CD14-positive monocyte (primary cell): Measurements from ENCODE around the gene POMC. TPM values are rescaled to one million over a fixed set of nuclear protein-coding genes. Genes with fewer than 3 reads are reported as not detected.

ENCODE experiments used
- DNase-seq, 3 donors: peaks; one replicate each; pipeline ENCODE4 v3.0.0-alpha.2; 2011 to 2022
- H2AFZ ChIP-seq: 2 replicates; pipeline ENCODE4 v1.6.0; 2012; ENCODE audit warnings: mild to moderate bottlenecking, low read depth, low read length, inconsistent platforms; ENCODE audit not compliant: insufficient read depth, poor library complexity, severe bottlenecking
- H3K27ac ChIP-seq, 2 donors: 1 replicate in 1 of 2; 2 replicates in 1 of 2; pipeline ENCODE4 v1.5.1; 2012 to 2013; ENCODE audit warnings: low read length in 2 of 2, control low read depth in 1 of 2, inconsistent platforms in 1 of 2, low read depth in 1 of 2, mild to moderate bottlenecking in 1 of 2
- H3K27me3 ChIP-seq, 2 donors: one replicate each; pipeline versions ENCODE4 v1.6.0 to v1.6.1; 2011 to 2013; ENCODE audit warnings: low read length in 2 of 2; ENCODE audit not compliant: control insufficient read depth in 2 of 2, insufficient read depth in 2 of 2
- H3K36me3 ChIP-seq, 2 donors: replicated peaks in 1 of 2; 1 replicate in 1 of 2; 2 replicates in 1 of 2; pipeline versions ENCODE4 v1.5.1 to v1.6.1; 2012 to 2013; ENCODE audit warnings: low read length in 2 of 2, control low read depth in 1 of 2, inconsistent platforms in 1 of 2, mild to moderate bottlenecking in 1 of 2; ENCODE audit not compliant: insufficient read depth in 2 of 2, control insufficient read depth in 1 of 2
- H3K4me1 ChIP-seq, 2 donors: 1 replicate in 1 of 2; 2 replicates in 1 of 2; pipeline versions ENCODE4 v1.5.1 to v1.6.1; 2012 to 2013; ENCODE audit warnings: low read length in 2 of 2, control low read depth in 1 of 2, inconsistent platforms in 1 of 2, mild to moderate bottlenecking in 1 of 2, moderate library complexity in 1 of 2; ENCODE audit not compliant: insufficient read depth in 2 of 2, control insufficient read depth in 1 of 2
- H3K4me2 ChIP-seq: replicated peaks from 2 replicates; pipeline ENCODE3; 2012; ENCODE audit warnings: low read length, moderate library complexity, mild to moderate bottlenecking; ENCODE audit not compliant: poor library complexity, severe bottlenecking; ENCODE audit errors: extremely low read depth
- H3K4me3 ChIP-seq, 3 experiments: fragments of 200-600 bp in 1 of 3; sonication (generic) in 1 of 3; replicated peaks in 1 of 3; 1 replicate in 2 of 3; 2 replicates in 1 of 3; pipeline ENCODE4 v1.5.1; 2011 to 2013; ENCODE audit warnings: low read length in 3 of 3, mild to moderate bottlenecking in 3 of 3, control low read depth in 2 of 3, low read depth in 2 of 3, inconsistent platforms in 1 of 3, moderate library complexity in 1 of 3
- H3K79me2 ChIP-seq: 2 replicates; pipeline ENCODE4 v1.6.0; 2012; ENCODE audit warnings: mild to moderate bottlenecking, control low read depth, inconsistent platforms, low read length, moderate library complexity; ENCODE audit not compliant: insufficient read depth
- H3K9ac ChIP-seq: 2 replicates; pipeline ENCODE4 v1.6.0; 2017; ENCODE audit warnings: low read length, mild to moderate bottlenecking; ENCODE audit not compliant: insufficient read depth, poor library complexity, severe bottlenecking
- H3K9me3 ChIP-seq, 2 donors: replicated peaks in 1 of 2; 1 replicate in 1 of 2; 2 replicates in 1 of 2; pipeline versions ENCODE4 v1.5.1 to v1.6.1; 2012 to 2013; ENCODE audit warnings: low read length in 2 of 2, control low read depth in 1 of 2; ENCODE audit not compliant: control insufficient read depth in 1 of 2, insufficient read depth in 1 of 2
- H4K20me1 ChIP-seq: 2 replicates; pipeline ENCODE4 v1.6.0; 2012; ENCODE audit warnings: mild to moderate bottlenecking, low read length, control low read depth, moderate library complexity; ENCODE audit not compliant: insufficient read depth
- H3K27ac Mint-ChIP-seq, 7 donors: one replicate each; pipeline ENCODE4 v1.8.0; 2020; ENCODE audit warnings: mild to moderate bottlenecking in 7 of 7, mixed read lengths in 7 of 7, moderate library complexity in 6 of 7, inconsistent platforms in 2 of 7
- H3K27me3 Mint-ChIP-seq, 3 donors: one replicate each; pipeline ENCODE4 v1.8.0; 2021 to 2022; ENCODE audit warnings: low read depth in 3 of 3, mild to moderate bottlenecking in 3 of 3, mixed read lengths in 3 of 3, moderate library complexity in 3 of 3, inconsistent platforms in 1 of 3
- H3K36me3 Mint-ChIP-seq, 2 donors: one replicate each; pipeline ENCODE4 v1.8.0; 2020; ENCODE audit warnings: mixed read lengths in 2 of 2, inconsistent platforms in 1 of 2, mild to moderate bottlenecking in 1 of 2
- H3K4me1 Mint-ChIP-seq: one replicate; pipeline ENCODE4 v1.8.0; 2020; ENCODE audit warnings: mild to moderate bottlenecking, mixed read lengths
- H3K4me3 Mint-ChIP-seq, 2 donors: one replicate each; pipeline ENCODE4 v1.8.0; 2020; ENCODE audit warnings: mild to moderate bottlenecking in 2 of 2, mixed read lengths in 2 of 2, moderate library complexity in 1 of 2
- H3K9me3 Mint-ChIP-seq, 7 donors: one replicate each; pipeline ENCODE4 v1.8.0; 2020 to 2022; ENCODE audit warnings: mixed read lengths in 7 of 7, mild to moderate bottlenecking in 6 of 7, moderate library complexity in 6 of 7, inconsistent platforms in 2 of 7
- CTCF ChIP-seq: fragments of 200-600 bp; IDR thresholded peaks from one replicate; pipeline ENCODE4 v1.8.0; 2022; ENCODE audit warnings: antibody characterized with exemption, mild to moderate bottlenecking
- WGBS: methylation state at CpG from one replicate; pipeline ENCODE4 v1.1.5; 2013; ENCODE audit warnings: missing lambda C conversion rate; ENCODE audit not compliant: insufficient coverage; 5-methylcytosine and 5-hydroxymethylcytosine counted together
- intact Hi-C, 2 donors: fragments of 100-400 bp; cut with micrococcal nuclease; formaldehyde crosslinking; loops; one replicate each; pipeline versions ENCODE4 v1.15.0 to v1.15.1; 2023
- polyA plus RNA-seq, 3 donors: library from polyadenylated mRNA; depleted of rRNA in 1 of 3; unstranded in 2 of 3; stranded (reverse) in 1 of 3; fragments of 300-500 nt in 2 of 3; fragments of >200 nt in 1 of 3; fragmentation: Illumina TruSeq in 2 of 3; gene quantifications; 1 replicate in 2 of 3; 2 replicates in 1 of 3; pipeline ENCODE4 v1.2.3, GENCODE V29; 2012 to 2021

The POMC gene
- polyA plus RNA-seq, 3 donors, result 3.5 to 4.7 (median 4.6) TPM

DNA sequence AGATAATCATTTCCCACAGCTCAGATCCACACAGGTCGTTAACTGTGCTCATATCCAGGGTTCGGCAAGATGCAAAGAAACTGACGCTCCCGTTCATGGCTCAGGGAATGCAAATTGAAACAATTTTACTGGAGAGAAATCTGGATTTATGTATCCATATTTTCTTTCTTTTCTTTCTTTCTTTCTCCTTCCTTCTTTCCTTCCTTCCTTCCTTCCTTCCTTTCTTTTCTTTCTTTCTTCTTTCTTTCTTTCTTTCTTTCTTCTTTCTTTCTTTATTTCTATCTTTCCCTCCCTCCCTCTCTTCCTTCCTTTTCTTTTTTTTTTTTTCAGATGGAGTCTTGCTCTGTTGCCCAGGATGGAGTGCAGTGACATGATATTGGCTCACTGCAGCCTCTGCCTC lies 20.0 kb upstream of the POMC start:
- no peaks in the 10 kb centered on the region for H3K27me3 ChIP-seq
- no peaks in the 10 kb centered on the region for H3K36me3 Mint-ChIP-seq
- H3K4me2 ChIP-seq, result no peak overlapping the region
- no CpG with 5 or more reads among the region's 4 CpGs for WGBS
- H4K20me1 ChIP-seq, result no peaks in the 10 kb centered on the region
- H3K36me3 ChIP-seq, result no peaks in the 10 kb centered on the region
- H3K27me3 Mint-ChIP-seq, result peaks cover 1 to 8% (median 2%) of the 10 kb centered on the region in 3 donors
- intact Hi-C loops, result no loop called here
- H3K9me3 ChIP-seq, result no peaks in the 10 kb centered on the region
- no peaks in the 10 kb centered on the region for H3K79me2 ChIP-seq
- DNase-seq, result no peak
- no peaks in the 10 kb centered on the region for H3K9me3 Mint-ChIP-seq
- no peaks in the 10 kb centered on the region for H3K4me1 Mint-ChIP-seq
- H2AFZ ChIP-seq, result no peak overlapping the region
- no peak overlapping the region for H3K4me3 Mint-ChIP-seq
- H3K4me1 ChIP-seq, result no peaks in the 10 kb centered on the region
- H3K27ac Mint-ChIP-seq, result no peak overlapping the region
- no peak overlapping the region for H3K4me3 ChIP-seq
- H3K27ac ChIP-seq, result no peak overlapping the region
- no peak overlapping the region for H3K9ac ChIP-seq
- no peak for TF ChIP-seq CTCF

GRCh38 chr2:25187729-25188350 lies 19.5 kb upstream of the POMC start:
- Histone ChIP-seq H4K20me1 (no peaks in the 10 kb centered on the region), H3K36me3 (no peaks in the 10 kb centered on the region), H3K27ac (no peak overlapping the region), H2AFZ (no peak overlapping the region), H3K4me3 (no peak overlapping the region), H3K27me3 (no peaks in the 10 kb centered on the region), H3K79me2 (no peaks in the 10 kb centered on the region), H3K9me3 (no peaks in the 10 kb centered on the region), H3K4me2 (no peak overlapping the region), H3K9ac (no peak overlapping the region), H3K4me1 (no peaks in the 10 kb centered on the region)
- no peak for TF ChIP-seq CTCF
- Mint-ChIP-seq H3K36me3 (no peaks in the 10 kb centered on the region), H3K4me3 (no peak overlapping the region), H3K27me3 (peaks cover 1 to 8% (median 2%) of the 10 kb centered on the region in 3 donors), H3K9me3 (no peaks in the 10 kb centered on the region), H3K4me1 (no peaks in the 10 kb centered on the region), H3K27ac (no peak overlapping the region)
- WGBS, result 94% methylated on average over 10 of the region's 11 CpGs
- no peak for DNase-seq
- intact Hi-C loops, result no loop called here
